GM12878 (cell line): ENCODE results near the gene TBX4. TPM values are rescaled to one million over a fixed set of nuclear protein-coding genes. Genes with fewer than 3 reads are reported as not detected.

Source experiments
- ATAC-seq: fragments of 200-7000 bp; cut with Tn5 transposase; 3 replicates; pipeline ENCODE4 v1.9.1; 2020; ENCODE audit warnings: mild to moderate bottlenecking, moderate library complexity
- BruUV-seq: library from RNA; stranded (reverse); fragments of 400-500 nt; replicated peaks from 2 replicates; lab custom pipeline; 2021; lab: Mats Ljungman, UMichigan
- CTCF ChIA-PET: fragments of 300-600 bp; sonication (Branson Sonifier 250); formaldehyde crosslinking; extraction: SDS; loops from one replicate; lab custom pipeline; 2021; ENCODE audit warnings: inconsistent platforms; lab: Yijun Ruan, JAX
- POLR2A ChIA-PET: fragments of 350-600 bp; formaldehyde crosslinking; extraction: SDS; loops from one replicate; lab custom pipeline; 2021; ENCODE audit warnings: inconsistent platforms; lab: Charles Lee
- RAD21 ChIA-PET: fragments of 300-600 bp; sonication (Branson Sonifier 250); formaldehyde crosslinking; loops from one replicate; lab custom pipeline; 2023; ENCODE audit warnings: antibody characterized with exemption; ENCODE audit not compliant: unreplicated experiment; lab: Charles Lee
- SMC1A ChIA-PET: fragments of 300-600 bp; sonication (Branson Sonifier 250); formaldehyde crosslinking; loops from one replicate; lab custom pipeline; 2023; ENCODE audit not compliant: unreplicated experiment, uncharacterized antibody; lab: Charles Lee
- DNase-seq: peaks from one replicate; pipeline ENCODE4 v3.0.0-alpha.2; 2011; ENCODE audit warnings: low read depth, low spot score
- FAIRE-seq: peaks from 3 replicates; lab custom pipeline; 2011; peaks lifted over from hg19 to GRCh38; lab: Jason Lieb, UNC
- H2AFZ ChIP-seq: 2 replicates; pipeline ENCODE4 v1.6.0; 2011; ENCODE audit warnings: low read depth, low read length, control low read depth; ENCODE audit not compliant: control insufficient read depth
- H3K27ac ChIP-seq: 2 replicates; pipeline ENCODE4 v1.5.1; 2011; ENCODE audit warnings: control low read depth; ENCODE audit not compliant: control insufficient read depth, insufficient read depth
- H3K27me3 ChIP-seq, 2 experiments: replicated peaks in 1 of 2; 2 replicates each; pipeline versions ENCODE4 v1.6.0 to v1.6.1; 2011; ENCODE audit warnings: low read length in 1 of 2; ENCODE audit not compliant: control insufficient read depth in 2 of 2, insufficient read depth in 2 of 2
- H3K36me3 ChIP-seq, 2 experiments: 2 replicates each; pipeline ENCODE4 v1.5.1; 2011; ENCODE audit warnings: low read length in 1 of 2; ENCODE audit not compliant: control insufficient read depth in 2 of 2, insufficient read depth in 2 of 2
- H3K4me1 ChIP-seq: 2 replicates; pipeline ENCODE4 v1.6.1; 2011; ENCODE audit warnings: mild to moderate bottlenecking, low read length, moderate library complexity, mixed read lengths; ENCODE audit not compliant: control insufficient read depth, insufficient read depth
- H3K4me2 ChIP-seq: 2 replicates; pipeline ENCODE4 v1.6.0; 2011; ENCODE audit warnings: control low read depth; ENCODE audit not compliant: control insufficient read depth, insufficient read depth
- H3K4me3 ChIP-seq: fragments of 200-600 bp; sonication (generic); 2 replicates; pipeline ENCODE4 v1.5.1; 2016
- H3K79me2 ChIP-seq: 2 replicates; pipeline ENCODE4 v1.6.0; 2011; ENCODE audit warnings: low read length; ENCODE audit not compliant: control insufficient read depth, insufficient read depth
- H3K9ac ChIP-seq: 2 replicates; pipeline ENCODE4 v1.8.0; 2011; ENCODE audit warnings: low read length, control low read depth, mixed read lengths; ENCODE audit not compliant: control insufficient read depth, insufficient read depth
- H3K9me3 ChIP-seq: replicated peaks from 3 replicates; pipeline ENCODE4 v1.5.1; 2011; ENCODE audit warnings: mild to moderate bottlenecking, low read length; ENCODE audit not compliant: control insufficient read depth, insufficient read depth
- H4K20me1 ChIP-seq: 2 replicates; pipeline ENCODE4 v1.6.0; 2011; ENCODE audit not compliant: control insufficient read depth, insufficient read depth
- CTCF ChIP-seq, 3 experiments: IDR thresholded peaks in 2 of 3; conservative IDR thresholded peaks in 1 of 3; 2 replicates each; pipeline ENCODE4 v1.5.1; 2011; ENCODE audit warnings: low read depth in 3 of 3, low read length in 3 of 3, mild to moderate bottlenecking in 3 of 3, control low read depth in 2 of 3, moderate library complexity in 2 of 3, inconsistent platforms in 1 of 3, mixed read lengths in 1 of 3; ENCODE audit not compliant: control insufficient read depth in 2 of 3, insufficient read depth in 1 of 3; ENCODE audit errors: extremely low read depth in 1 of 3
- ETV6 ChIP-seq, 2 experiments: fragments of 450-650 bp in 1 of 2; IDR thresholded peaks in 1 of 2; conservative IDR thresholded peaks in 1 of 2; 2 replicates each; pipeline ENCODE4 v1.6.1; 2014; ENCODE audit warnings: antibody characterized with exemption in 1 of 2, borderline replicate concordance in 1 of 2, low read depth in 1 of 2, mild to moderate bottlenecking in 1 of 2, moderate library complexity in 1 of 2
- HDAC2 ChIP-seq: fragments of 200-600 bp; sonication (generic); IDR thresholded peaks from 2 replicates; pipeline ENCODE4 v1.6.1; 2017
- NR2C1 ChIP-seq: fragments of 450-650 bp; IDR thresholded peaks from 2 replicates; pipeline ENCODE4 v1.6.1; 2017; ENCODE audit warnings: antibody characterized with exemption, mild to moderate bottlenecking, moderate library complexity
- RFX5 ChIP-seq: IDR thresholded peaks from 2 replicates; pipeline ENCODE4 v1.6.1; 2011; ENCODE audit warnings: low read depth, low read length, improper control_type of control experiment
- STAT1 ChIP-seq: fragments of 450-650 bp; conservative IDR thresholded peaks from 2 replicates; pipeline ENCODE4 v1.6.1; 2014; ENCODE audit warnings: antibody characterized with exemption, mild to moderate bottlenecking
- WRNIP1 ChIP-seq: IDR thresholded peaks from 2 replicates; pipeline ENCODE4 v1.6.1; 2011; ENCODE audit warnings: low read depth, low read length, improper control_type of control experiment, borderline replicate concordance
- ZBTB11 ChIP-seq: fragments of 450-650 bp; formaldehyde crosslinking; IDR thresholded peaks from 2 replicates; pipeline ENCODE4 v1.5.0; 2022; ENCODE audit warnings: mild to moderate bottlenecking, missing genetic modification characterization
- WGBS: methylation state at CpG from one replicate; pipeline ENCODE4 v1.1.6; 2016; ENCODE audit warnings: low lambda C conversion rate; ENCODE audit not compliant: insufficient replicate concordance, insufficient coverage; ENCODE audit errors: missing lambda C conversion rate; 5-methylcytosine and 5-hydroxymethylcytosine counted together
- in situ Hi-C: fragments of 300-500 bp; cut with MboI; formaldehyde crosslinking; loops from 9 replicates; pipeline ENCODE4 v1.14.3; 2018; ENCODE audit warnings: mixed read lengths
- intact Hi-C: fragments of 100-400 bp; cut with micrococcal nuclease; formaldehyde crosslinking; loops from one replicate; pipeline ENCODE4 v1.14.2; 2022; ENCODE audit not compliant: unreplicated experiment
- polyA plus RNA-seq, 11 experiments: library from polyadenylated mRNA; depleted of rRNA in 4 of 11; unstranded in 6 of 11; stranded (reverse) in 5 of 11; fragments of >200 nt; fragmentation: Nextera tagmentation in 4 of 11; fragmentation: Illumina TruSeq in 1 of 11; extraction: Ambion mirVana in 4 of 11; extraction: Trizol in 1 of 11; gene quantifications; 1 replicate in 1 of 11; 2 replicates in 10 of 11; pipeline versions ENCODE4 v1.2.1 to v1.2.3, GENCODE V29; 2011 to 2016; ENCODE audit warnings: inconsistent platforms in 2 of 11, missing spikeins in 2 of 11, low read depth in 1 of 11
- total RNA-seq, 4 experiments: library from RNA; depleted of rRNA in 3 of 4; stranded (reverse); fragments of >200 nt in 3 of 4; fragmentation: Illumina TruSeq in 1 of 4; extraction: Trizol in 1 of 4; gene quantifications; 2 replicates each; pipeline versions ENCODE4 v1.2.1 to v1.2.3, GENCODE V29; 2013 to 2021

TBX4 gene
- total and polyA plus RNA-seq, 10 of the 15 experiments (the other 5 are each of a cell fraction or from before 2014, with no cell fraction given), result 0.01 TPM; not detected in 9

GRCh38 chr17:61455324-61456060 is 3.3 kb downstream of the TBX4 start:
- Histone ChIP-seq H3K9me3 (no peaks in the 10 kb centered on the region), H3K36me3 (no peaks in the 10 kb centered on the region), H4K20me1 (no peaks in the 10 kb centered on the region), H3K9ac (no peak overlapping the region), H3K4me2 (no peak overlapping the region), H3K4me1 (no peaks in the 10 kb centered on the region), H2AFZ (no peak overlapping the region), H3K79me2 (no peaks in the 10 kb centered on the region), H3K27me3 (peaks cover 40 to 52% of the 10 kb centered on the region in 2 experiments), H3K27ac (no peak overlapping the region), H3K4me3 (no peak overlapping the region)
- 30% methylated on average over 18 of the region's 18 CpGs for WGBS
- ATAC-seq (no peak), DNase-seq (no peak), FAIRE-seq (no peak)
- SMC1A ChIA-PET, result no interaction called here
- intact Hi-C loops, result no loop called here
- RAD21 ChIA-PET, result no interaction called here
- CTCF ChIA-PET, result no interaction called here
- in situ Hi-C loops, result no loop called here
- POLR2A ChIA-PET, result no interaction called here
- TF ChIP-seq ETV6 (conservative IDR thresholded peaks at IDR 0.05 in 1 of 2, IDR thresholded peaks at IDR 0.05 in 1 of 2; ENCODE audit: borderline replicate concordance in 1 of 2, low read depth in 1 of 2), result peak in 1 of 2 experiments; percentile 80; a peak in 1 of 4 replicates
- no peak for TF ChIP-seq WRNIP1
- no TSS peak for BruUV-seq

GRCh38 chr17:61456061-61456681 is 3.9 kb downstream of the TBX4 start:
- Histone ChIP-seq H3K27ac (no peak overlapping the region), H3K79me2 (no peaks in the 10 kb centered on the region), H3K4me3 (no peak overlapping the region), H3K36me3 (no peaks in the 10 kb centered on the region), H3K9me3 (no peaks in the 10 kb centered on the region), H3K4me1 (no peaks in the 10 kb centered on the region), H3K4me2 (no peak overlapping the region), H2AFZ (no peak overlapping the region), H3K27me3 (peaks cover 36 to 51% of the 10 kb centered on the region in 2 experiments), H4K20me1 (no peaks in the 10 kb centered on the region), H3K9ac (no peak overlapping the region)
- BruUV-seq, result no TSS peak
- no peak for DNase-seq
- ChIA-PET SMC1A (no interaction called here), POLR2A (no interaction called here), RAD21 (no interaction called here), CTCF (no interaction called here)
- WGBS, result 53% methylated on average over 43 of the region's 47 CpGs
- intact Hi-C loops (no loop called here), in situ Hi-C loops (no loop called here)
- no peak for TF ChIP-seq NR2C1
- TF ChIP-seq RFX5, result no peak
- no peak for TF ChIP-seq HDAC2
- TF ChIP-seq CTCF (IDR thresholded peaks at IDR 0.05 in 2 of 3, conservative IDR thresholded peaks at IDR 0.05 in 1 of 3; ENCODE audit: control insufficient read depth in 2 of 3, extremely low read depth in 1 of 3, insufficient read depth in 1 of 3, low read depth in 3 of 3, low read length in 3 of 3), result no peak
- no peak for TF ChIP-seq ZBTB11
- no peak for TF ChIP-seq STAT1
- ATAC-seq, result no peak
- no peak for FAIRE-seq
